ENCODE data around the gene KBTBD8. TPM values are rescaled to one million over a fixed set of nuclear protein-coding genes. Genes with fewer than 3 reads are reported as not detected.

Gene KBTBD8
- total and polyA plus RNA-seq, 9 of the 15 experiments (the other 6 are each of a cell fraction or from before 2014, with no cell fraction given): 2.7 to 9.1 (median 5.6) TPM

GRCh38 chr3:67011414-67012131, 13.5 kb downstream of the KBTBD8 start (continued):
- no peak for TF ChIP-seq SIN3B (IDR thresholded peaks at IDR 0.05; ENCODE audit: low read depth)
- TF ChIP-seq ZNF263 (CRISPR knock-in tag; IDR thresholded peaks at IDR 0.05; ENCODE audit: borderline replicate concordance): no peak
- TF ChIP-seq ATF4 (CRISPR knock-in tag; IDR thresholded peaks at IDR 0.05): no peak
- no peak for TF ChIP-seq RBM39 (optimal IDR thresholded peaks at IDR 0.05; ENCODE audit: low read depth, low read length)
- no peak for TF ChIP-seq HMG20A (CRISPR knock-in tag; conservative IDR thresholded peaks at IDR 0.05)
- no peak for TF ChIP-seq USF2 (CRISPR knock-in tag; IDR thresholded peaks at IDR 0.05)
- TF ChIP-seq AFF1 (IDR thresholded peaks at IDR 0.05; ENCODE audit: low read depth in 1 of 2, partially characterized antibody in 2 of 2): peak in 1 of 2 experiments; percentile 43
- TF ChIP-seq THAP12 (CRISPR knock-in tag; IDR thresholded peaks at IDR 0.05): no peak
- TF ChIP-seq NR0B1 (IDR thresholded peaks at IDR 0.05; ENCODE audit: partially characterized antibody): no peak
- TF ChIP-seq FOSL1 (tag; conservative IDR thresholded peaks at IDR 0.05): peak; percentile 26
- TF ChIP-seq RHOXF2B (CRISPR knock-in tag; conservative IDR thresholded peaks at IDR 0.05): no peak
- peak; percentile 51; the same call in 1 of the 2 replicates for TF ChIP-seq ZBTB2 (IDR thresholded peaks at IDR 0.05)
- TF ChIP-seq HCFC1 (IDR thresholded peaks at IDR 0.05; ENCODE audit: low read depth, low read length): no peak
- TF ChIP-seq RBFOX2 (IDR thresholded peaks at IDR 0.05; ENCODE audit: low read depth, low read length): no peak
